MM.1S (cell line): ENCODE data around the gene HMX1.

ENCODE experiments used
- CTCF ChIP-seq: fragments of 300-600 bp; sonication (generic); IDR thresholded peaks from 2 replicates; pipeline ENCODE4 v1.5.1; 2016; ENCODE audit warnings: antibody characterized with exemption, low read length, mixed read lengths
- EZH2 ChIP-seq: fragments of 300-600 bp; sonication (generic); optimal IDR thresholded peaks from 2 replicates; pipeline ENCODE3; 2017; ENCODE audit warnings: low read depth, mild to moderate bottlenecking, antibody characterized with exemption, low read length, mixed read lengths
- EZH2phosphoT487 ChIP-seq: fragments of 300-600 bp; sonication (generic); IDR thresholded peaks from 2 replicates; pipeline ENCODE4 v1.6.1; 2018; ENCODE audit warnings: antibody characterized with exemption, low read length

GRCh38 chr4:8891255-8891645 lies 19.6 kb upstream of the HMX1 start:
- TF ChIP-seq CTCF: no peak
- no peak for TF ChIP-seq EZH2phosphoT487
- no peak for TF ChIP-seq EZH2
